Psoas muscle (tissue), 8 donors: ENCODE results near the gene DDO. TPM values are rescaled to one million over a fixed set of nuclear protein-coding genes. Genes with fewer than 3 reads are reported as not detected.

Experiments
- ATAC-seq, 4 donors: fragments of 200-7000 bp; cut with Tn5 transposase; one replicate each; pipeline ENCODE4 v1.9.1; 2020; ENCODE audit warnings: moderate library complexity in 3 of 4, mild to moderate bottlenecking in 2 of 4
- DNase-seq, 2 donors: peaks; one replicate each; pipeline ENCODE4 v3.0.0-alpha.2; 2020
- H3K27ac ChIP-seq: fragments of 200-600 bp; one replicate; pipeline ENCODE4 v1.8.0; 2022
- H3K27me3 ChIP-seq, 3 donors: fragments of 200-600 bp in 1 of 3; one replicate each; pipeline versions ENCODE4 v1.6.1 to v1.8.0; 2013 to 2022; ENCODE audit warnings: low read length in 2 of 3, mild to moderate bottlenecking in 2 of 3, moderate library complexity in 1 of 3; ENCODE audit not compliant: insufficient read depth in 3 of 3
- H3K36me3 ChIP-seq, 2 donors: fragments of 200-600 bp in 1 of 2; one replicate each; pipeline versions ENCODE4 v1.6.1 to v1.8.0; 2013 to 2022; ENCODE audit warnings: low read depth in 1 of 2, mild to moderate bottlenecking in 1 of 2, moderate library complexity in 1 of 2; ENCODE audit not compliant: insufficient read depth in 1 of 2
- H3K4me1 ChIP-seq: fragments of 200-600 bp; one replicate; pipeline ENCODE4 v1.8.0; 2022
- H3K4me3 ChIP-seq: fragments of 200-600 bp; one replicate; pipeline ENCODE4 v1.8.0; 2022; ENCODE audit warnings: mild to moderate bottlenecking
- H3K9me3 ChIP-seq: fragments of 200-600 bp; one replicate; pipeline ENCODE4 v1.8.0; 2022
- CTCF ChIP-seq: fragments of 200-600 bp; IDR thresholded peaks from one replicate; pipeline ENCODE4 v1.8.0; 2022; ENCODE audit warnings: antibody characterized with exemption
- WGBS, 3 donors: extraction: QIAGEN DNeasy Blood & Tissue Kit; methylation state at CpG; one replicate each; pipeline versions ENCODE4 v1.1.6 to v1.1.7; 2013; 5-methylcytosine and 5-hydroxymethylcytosine counted together
- intact Hi-C, 2 donors: fragments of 100-400 bp; cut with DNase I; formaldehyde crosslinking; loops; one replicate each; pipeline versions ENCODE4 v1.11.0 to v1.14.2; 2022
- polyA plus RNA-seq, 3 donors: library from polyadenylated mRNA; stranded (reverse); fragments of 200-250 nt; gene quantifications; one replicate each; pipeline ENCODE4 v1.2.3, GENCODE V29; 2013
- total RNA-seq, 4 donors: library from RNA; stranded (reverse); fragmentation: NEBNext Ultra II Directional in 2 of 4; extraction: Animal tissue kit (Norgen Biotek cat#: 25700) in 2 of 4; gene quantifications; one replicate each; pipeline versions ENCODE4 v1.2.1 to v1.2.4, GENCODE V29; 2021 to 2023
- donor health status: healthy with polysubstance abuse.
- donor health status: DM: no; HTN: no; CAD: no; lungs with moderate emphysema.
- donor health status: Bipolar disorder and iron deficiency.
- donor health status: healthy.
- donor health status: DM: yes; HTN: yes; CAD: no.
- donor health status: DM: no; HTN: no; CAD: no.
- donor health status: DM: no; HTN: no; CAD: no.
- donor health status: DM: yes; HTN: yes; CAD: no.

Gene DDO
- total and polyA plus RNA-seq, 7 donors, result 1.7 to 9.7 (median 4.8) TPM

- Histone ChIP-seq H3K27ac (no peak overlapping the region), H3K4me1 (no peaks in the 10 kb centered on the region), H3K36me3 (no peaks in the 10 kb centered on the region), H3K4me3 (no peak overlapping the region), H3K27me3 (peaks cover 0 to 35% (median 9%) of the 10 kb centered on the region in 3 donors), H3K9me3 (no peaks in the 10 kb centered on the region)
- ATAC-seq, result no peak
- intact Hi-C loops, result loop anchor here in 1 of 2 donors (10.0 kb wide), 1 partner anchor 296 kb away; no protein-coding TSS in a partner anchor
- WGBS, 3 donors, result 87 to 91% (median 89%) methylated on average over 3 of the region's 3 CpGs
- no peak for TF ChIP-seq CTCF
- no peak for DNase-seq
Measured at GRCh38 chr6:110360676-110361075, 54.7 kb downstream of the DDO start.

GRCh38 chr6:110359556-110359955, 55.8 kb downstream of the DDO start:
- Histone ChIP-seq H3K27me3 (peaks cover 0 to 35% (median 9%) of the 10 kb centered on the region in 3 donors), H3K36me3 (no peaks in the 10 kb centered on the region), H3K4me3 (no peak overlapping the region), H3K4me1 (no peaks in the 10 kb centered on the region), H3K9me3 (no peaks in the 10 kb centered on the region), H3K27ac (no peak overlapping the region)
- intact Hi-C loops, result no loop called here
- WGBS, 3 donors, result 71 to 82% (median 76%) methylated on average over 5 of the region's 5 CpGs
- no peak for DNase-seq
- ATAC-seq, result no peak
- no peak for TF ChIP-seq CTCF

- DNase-seq (no peak), ATAC-seq (no peak)
- no peaks in the 10 kb centered on the region for H3K4me1 ChIP-seq
- 30 to 37% (median 33%) methylated on average over 13 of the region's 13 CpGs for WGBS, 3 donors
- peaks cover 0 to 35% (median 9%) of the 10 kb centered on the region in 3 donors for H3K27me3 ChIP-seq
- H3K4me3 ChIP-seq, result peak overlapping the region; percentile 64
- no peaks in the 10 kb centered on the region for H3K9me3 ChIP-seq
- TF ChIP-seq CTCF, result no peak
- no peaks in the 10 kb centered on the region for H3K36me3 ChIP-seq
- intact Hi-C loops, result no loop called here
- no peak overlapping the region for H3K27ac ChIP-seq
Measured at GRCh38 chr6:110358553-110359160, 56.7 kb downstream of the DDO start.

- no peak for TF ChIP-seq CTCF
- peak in 1 of 2 donors; percentile 16 for DNase-seq
- no peak within 1 kb of the TSS for H3K27ac ChIP-seq
- peaks cover 0 to 32% (median 9%) of the 10 kb centered on the region in 3 donors for H3K27me3 ChIP-seq
- no peaks in the 10 kb centered on the region for H3K9me3 ChIP-seq
- H3K4me3 ChIP-seq, result peak within 1 kb of the TSS; percentile 64
- no peaks in the 10 kb centered on the region for H3K4me1 ChIP-seq
- no peaks in the 10 kb centered on the region for H3K36me3 ChIP-seq
- 2 to 3% (median 3%) methylated on average over 52 to 107 of the region's 107 CpGs for WGBS, 3 donors
- peak in 3 of 4 donors; percentile 25 to 43 (median 25) for ATAC-seq
- intact Hi-C loops, result no loop called here
Measured at GRCh38 chr6:110357664-110358552, 57.5 kb downstream of the DDO start, which contains the start of gene METTL24. Gene METTL24, minus strand, starts transcription at chr6:110358349. Its CDS starts 77 bp downstream, at chr6:110358272.
